WTC11 (cell line): ENCODE data around the gene TXNRD2. TPM values are rescaled to one million over a fixed set of nuclear protein-coding genes. Genes with fewer than 3 reads are reported as not detected.

Source experiments
- CREM ChIP-seq: sonication (generic); formaldehyde crosslinking; IDR thresholded peaks from 2 replicates; pipeline ENCODE4 v1.8.1; 2022; ENCODE audit warnings: mild to moderate bottlenecking, missing genetic modification reagents, moderate library complexity
- EMX1 ChIP-seq: fragments of 250-450 bp; sonication (Bioruptor Pico); IDR thresholded peaks from 2 replicates; pipeline ENCODE4 v1.8.0; 2021; ENCODE audit warnings: mild to moderate bottlenecking
- FOXK1 ChIP-seq: sonication (generic); formaldehyde crosslinking; IDR thresholded peaks from 2 replicates; pipeline ENCODE4 v1.8.0; 2022; ENCODE audit warnings: mild to moderate bottlenecking, moderate library complexity, missing genetic modification reagents
- MYBL2 ChIP-seq: sonication (generic); formaldehyde crosslinking; IDR thresholded peaks from 2 replicates; pipeline ENCODE4 v1.8.1; 2023; ENCODE audit warnings: mild to moderate bottlenecking, moderate library complexity, missing genetic modification reagents
- NFYB ChIP-seq: sonication (generic); formaldehyde crosslinking; conservative IDR thresholded peaks from 2 replicates; pipeline ENCODE4 v1.8.0; 2022; ENCODE audit warnings: low read depth, missing genetic modification reagents
- NR3C1 ChIP-seq: sonication (generic); formaldehyde crosslinking; conservative IDR thresholded peaks from 2 replicates; pipeline ENCODE4 v1.8.1; 2023; ENCODE audit warnings: low read depth, mild to moderate bottlenecking, missing genetic modification reagents
- RORB ChIP-seq: fragments of 250-450 bp; sonication (Bioruptor Pico); IDR thresholded peaks from 2 replicates; pipeline ENCODE4 v1.9.0; 2021; ENCODE audit warnings: mild to moderate bottlenecking
- TEAD1 ChIP-seq: sonication (generic); formaldehyde crosslinking; IDR thresholded peaks from 2 replicates; pipeline ENCODE4 v1.8.0; 2022; ENCODE audit warnings: mild to moderate bottlenecking, missing genetic modification reagents
- ZNF219 ChIP-seq: sonication (generic); formaldehyde crosslinking; IDR thresholded peaks from 2 replicates; pipeline ENCODE4 v1.8.0; 2023; ENCODE audit warnings: missing genetic modification reagents, mild to moderate bottlenecking, borderline replicate concordance
- ZNF317 ChIP-seq: sonication (generic); formaldehyde crosslinking; IDR thresholded peaks from 2 replicates; pipeline ENCODE4 v1.8.1; 2023; ENCODE audit warnings: low read depth, mild to moderate bottlenecking, moderate library complexity, missing genetic modification reagents, borderline replicate concordance
- total RNA-seq: library from RNA; stranded (reverse); gene quantifications from 3 replicates; pipeline ENCODE4 v1.2.3, GENCODE V29; 2021
- TF ChIP-seq, protein P1 (sequence below): fragments of 250-450 bp; sonication (Bioruptor Pico); IDR thresholded peaks from 2 replicates; pipeline ENCODE4 v1.9.0; 2021; ENCODE audit warnings: mild to moderate bottlenecking
- TF ChIP-seq, protein P2 (sequence below): sonication (generic); formaldehyde crosslinking; IDR thresholded peaks from 2 replicates; pipeline ENCODE4 v1.8.1; 2023; ENCODE audit warnings: mild to moderate bottlenecking, missing genetic modification reagents
- TF ChIP-seq, protein P3 (sequence below): sonication (generic); formaldehyde crosslinking; IDR thresholded peaks from 2 replicates; pipeline ENCODE4 v1.8.1; 2022; ENCODE audit warnings: low read depth, mild to moderate bottlenecking, moderate library complexity, missing genetic modification reagents, borderline replicate concordance
- TF ChIP-seq, protein P4 (sequence below): sonication (generic); formaldehyde crosslinking; IDR thresholded peaks from 2 replicates; pipeline ENCODE4 v1.8.1; 2023; ENCODE audit warnings: mild to moderate bottlenecking, missing genetic modification reagents, moderate library complexity
- TF ChIP-seq, protein P5 (sequence below): sonication (generic); formaldehyde crosslinking; IDR thresholded peaks from 2 replicates; pipeline ENCODE4 v1.8.0; 2023; ENCODE audit warnings: missing genetic modification reagents, mild to moderate bottlenecking, borderline replicate concordance
- TF ChIP-seq, protein P6 (sequence below): sonication (generic); formaldehyde crosslinking; IDR thresholded peaks from 2 replicates; pipeline ENCODE4 v1.8.0; 2022; ENCODE audit warnings: mild to moderate bottlenecking, missing genetic modification reagents
- TF ChIP-seq, protein P7 (sequence below): sonication (generic); formaldehyde crosslinking; IDR thresholded peaks from 2 replicates; pipeline ENCODE4 v1.8.1; 2023; ENCODE audit warnings: mild to moderate bottlenecking, moderate library complexity, missing genetic modification reagents

Gene TXNRD2
- total RNA-seq, 1 experiment from 2014 or later: 15.9 TPM

DNA sequence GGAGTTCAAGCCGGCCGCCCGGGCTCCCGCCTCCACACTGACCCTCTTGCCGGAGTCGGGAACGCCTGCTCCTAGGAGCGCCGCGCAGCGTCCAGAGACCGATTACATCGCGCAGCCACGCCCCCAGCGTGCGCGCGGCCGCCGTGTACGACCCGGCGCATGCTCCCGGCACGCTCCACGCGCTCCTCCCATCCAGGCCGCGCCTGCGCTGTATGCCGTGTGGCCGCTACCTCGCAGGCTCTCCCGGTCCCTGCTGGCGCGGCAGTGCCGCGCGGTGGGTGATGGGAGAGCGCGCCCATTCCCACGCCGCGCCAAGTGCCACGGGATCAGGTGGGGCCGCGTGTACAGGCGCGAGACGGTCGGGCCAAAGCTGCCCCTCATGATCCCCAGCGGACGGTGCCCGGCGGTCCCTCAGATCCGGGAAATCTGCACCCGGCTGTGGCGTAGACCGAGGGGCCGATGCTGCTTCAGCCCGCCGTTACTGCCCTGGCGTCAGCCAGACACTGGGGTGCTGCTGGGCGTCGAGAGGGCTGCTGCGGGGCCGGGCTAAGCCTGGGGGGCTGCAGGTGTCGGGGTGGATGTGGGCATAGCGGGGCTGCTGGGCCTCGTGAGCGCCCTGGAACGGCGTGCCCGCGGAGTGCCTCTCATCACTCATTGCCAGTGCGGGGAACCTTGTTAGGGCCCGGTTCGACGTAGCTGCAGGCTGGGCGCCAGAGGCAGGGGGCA lies 86.7 kb downstream of the TXNRD2 start, which contains the start of the genes GNB1L and RTL10 (continued):
- TF ChIP-seq, protein P1, sequence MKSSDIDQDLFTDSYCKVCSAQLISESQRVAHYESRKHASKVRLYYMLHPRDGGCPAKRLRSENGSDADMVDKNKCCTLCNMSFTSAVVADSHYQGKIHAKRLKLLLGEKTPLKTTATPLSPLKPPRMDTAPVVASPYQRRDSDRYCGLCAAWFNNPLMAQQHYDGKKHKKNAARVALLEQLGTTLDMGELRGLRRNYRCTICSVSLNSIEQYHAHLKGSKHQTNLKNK (CRISPR knock-in tag): no peak
- TF ChIP-seq EMX1 (CRISPR knock-in tag): no peak
- TF ChIP-seq CREM (CRISPR knock-in tag): peak; percentile 38; the same call in 1 of the 2 replicates
- peak; percentile 34 for TF ChIP-seq NFYB (CRISPR knock-in tag)
- peak; percentile 93 for TF ChIP-seq FOXK1 (CRISPR knock-in tag)
- 0 out of 2 replicates have a peak, but pooled peaks have one; percentile 33 for TF ChIP-seq ZNF219 (CRISPR knock-in tag)
- TF ChIP-seq, protein P2, sequence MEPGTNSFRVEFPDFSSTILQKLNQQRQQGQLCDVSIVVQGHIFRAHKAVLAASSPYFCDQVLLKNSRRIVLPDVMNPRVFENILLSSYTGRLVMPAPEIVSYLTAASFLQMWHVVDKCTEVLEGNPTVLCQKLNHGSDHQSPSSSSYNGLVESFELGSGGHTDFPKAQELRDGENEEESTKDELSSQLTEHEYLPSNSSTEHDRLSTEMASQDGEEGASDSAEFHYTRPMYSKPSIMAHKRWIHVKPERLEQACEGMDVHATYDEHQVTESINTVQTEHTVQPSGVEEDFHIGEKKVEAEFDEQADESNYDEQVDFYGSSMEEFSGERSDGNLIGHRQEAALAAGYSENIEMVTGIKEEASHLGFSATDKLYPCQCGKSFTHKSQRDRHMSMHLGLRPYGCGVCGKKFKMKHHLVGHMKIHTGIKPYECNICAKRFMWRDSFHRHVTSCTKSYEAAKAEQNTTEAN (CRISPR knock-in tag): peak; percentile 92
- TF ChIP-seq RORB (CRISPR knock-in tag): no peak
- TF ChIP-seq, protein P3, sequence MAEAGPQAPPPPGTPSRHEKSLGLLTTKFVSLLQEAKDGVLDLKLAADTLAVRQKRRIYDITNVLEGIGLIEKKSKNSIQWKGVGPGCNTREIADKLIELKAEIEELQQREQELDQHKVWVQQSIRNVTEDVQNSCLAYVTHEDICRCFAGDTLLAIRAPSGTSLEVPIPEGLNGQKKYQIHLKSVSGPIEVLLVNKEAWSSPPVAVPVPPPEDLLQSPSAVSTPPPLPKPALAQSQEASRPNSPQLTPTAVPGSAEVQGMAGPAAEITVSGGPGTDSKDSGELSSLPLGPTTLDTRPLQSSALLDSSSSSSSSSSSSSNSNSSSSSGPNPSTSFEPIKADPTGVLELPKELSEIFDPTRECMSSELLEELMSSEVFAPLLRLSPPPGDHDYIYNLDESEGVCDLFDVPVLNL (CRISPR knock-in tag): 0 out of 2 replicates have a peak, but pooled peaks have one; percentile 23
- peak; percentile 85 for TF ChIP-seq TEAD1 (CRISPR knock-in tag)
- no peak for TF ChIP-seq NR3C1 (CRISPR knock-in tag)
- TF ChIP-seq, protein P4, sequence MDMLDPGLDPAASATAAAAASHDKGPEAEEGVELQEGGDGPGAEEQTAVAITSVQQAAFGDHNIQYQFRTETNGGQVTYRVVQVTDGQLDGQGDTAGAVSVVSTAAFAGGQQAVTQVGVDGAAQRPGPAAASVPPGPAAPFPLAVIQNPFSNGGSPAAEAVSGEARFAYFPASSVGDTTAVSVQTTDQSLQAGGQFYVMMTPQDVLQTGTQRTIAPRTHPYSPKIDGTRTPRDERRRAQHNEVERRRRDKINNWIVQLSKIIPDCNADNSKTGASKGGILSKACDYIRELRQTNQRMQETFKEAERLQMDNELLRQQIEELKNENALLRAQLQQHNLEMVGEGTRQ (CRISPR knock-in tag): no peak
- TF ChIP-seq ZNF317 (CRISPR knock-in tag): no peak; the same call in 1 of the 2 replicates
- TF ChIP-seq, protein P5, sequence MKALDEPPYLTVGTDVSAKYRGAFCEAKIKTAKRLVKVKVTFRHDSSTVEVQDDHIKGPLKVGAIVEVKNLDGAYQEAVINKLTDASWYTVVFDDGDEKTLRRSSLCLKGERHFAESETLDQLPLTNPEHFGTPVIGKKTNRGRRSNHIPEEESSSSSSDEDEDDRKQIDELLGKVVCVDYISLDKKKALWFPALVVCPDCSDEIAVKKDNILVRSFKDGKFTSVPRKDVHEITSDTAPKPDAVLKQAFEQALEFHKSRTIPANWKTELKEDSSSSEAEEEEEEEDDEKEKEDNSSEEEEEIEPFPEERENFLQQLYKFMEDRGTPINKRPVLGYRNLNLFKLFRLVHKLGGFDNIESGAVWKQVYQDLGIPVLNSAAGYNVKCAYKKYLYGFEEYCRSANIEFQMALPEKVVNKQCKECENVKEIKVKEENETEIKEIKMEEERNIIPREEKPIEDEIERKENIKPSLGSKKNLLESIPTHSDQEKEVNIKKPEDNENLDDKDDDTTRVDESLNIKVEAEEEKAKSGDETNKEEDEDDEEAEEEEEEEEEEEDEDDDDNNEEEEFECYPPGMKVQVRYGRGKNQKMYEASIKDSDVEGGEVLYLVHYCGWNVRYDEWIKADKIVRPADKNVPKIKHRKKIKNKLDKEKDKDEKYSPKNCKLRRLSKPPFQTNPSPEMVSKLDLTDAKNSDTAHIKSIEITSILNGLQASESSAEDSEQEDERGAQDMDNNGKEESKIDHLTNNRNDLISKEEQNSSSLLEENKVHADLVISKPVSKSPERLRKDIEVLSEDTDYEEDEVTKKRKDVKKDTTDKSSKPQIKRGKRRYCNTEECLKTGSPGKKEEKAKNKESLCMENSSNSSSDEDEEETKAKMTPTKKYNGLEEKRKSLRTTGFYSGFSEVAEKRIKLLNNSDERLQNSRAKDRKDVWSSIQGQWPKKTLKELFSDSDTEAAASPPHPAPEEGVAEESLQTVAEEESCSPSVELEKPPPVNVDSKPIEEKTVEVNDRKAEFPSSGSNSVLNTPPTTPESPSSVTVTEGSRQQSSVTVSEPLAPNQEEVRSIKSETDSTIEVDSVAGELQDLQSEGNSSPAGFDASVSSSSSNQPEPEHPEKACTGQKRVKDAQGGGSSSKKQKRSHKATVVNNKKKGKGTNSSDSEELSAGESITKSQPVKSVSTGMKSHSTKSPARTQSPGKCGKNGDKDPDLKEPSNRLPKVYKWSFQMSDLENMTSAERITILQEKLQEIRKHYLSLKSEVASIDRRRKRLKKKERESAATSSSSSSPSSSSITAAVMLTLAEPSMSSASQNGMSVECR (CRISPR knock-in tag): peak; percentile 64
- TF ChIP-seq, protein P6, sequence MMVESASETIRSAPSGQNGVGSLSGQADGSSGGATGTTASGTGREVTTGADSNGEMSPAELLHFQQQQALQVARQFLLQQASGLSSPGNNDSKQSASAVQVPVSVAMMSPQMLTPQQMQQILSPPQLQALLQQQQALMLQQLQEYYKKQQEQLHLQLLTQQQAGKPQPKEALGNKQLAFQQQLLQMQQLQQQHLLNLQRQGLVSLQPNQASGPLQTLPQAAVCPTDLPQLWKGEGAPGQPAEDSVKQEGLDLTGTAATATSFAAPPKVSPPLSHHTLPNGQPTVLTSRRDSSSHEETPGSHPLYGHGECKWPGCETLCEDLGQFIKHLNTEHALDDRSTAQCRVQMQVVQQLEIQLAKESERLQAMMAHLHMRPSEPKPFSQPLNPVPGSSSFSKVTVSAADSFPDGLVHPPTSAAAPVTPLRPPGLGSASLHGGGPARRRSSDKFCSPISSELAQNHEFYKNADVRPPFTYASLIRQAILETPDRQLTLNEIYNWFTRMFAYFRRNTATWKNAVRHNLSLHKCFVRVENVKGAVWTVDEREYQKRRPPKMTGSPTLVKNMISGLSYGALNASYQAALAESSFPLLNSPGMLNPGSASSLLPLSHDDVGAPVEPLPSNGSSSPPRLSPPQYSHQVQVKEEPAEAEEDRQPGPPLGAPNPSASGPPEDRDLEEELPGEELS (CRISPR knock-in tag): no peak; the same call in 1 of the 2 replicates
- peak; percentile 90 for TF ChIP-seq MYBL2 (CRISPR knock-in tag)
- TF ChIP-seq, protein P7, sequence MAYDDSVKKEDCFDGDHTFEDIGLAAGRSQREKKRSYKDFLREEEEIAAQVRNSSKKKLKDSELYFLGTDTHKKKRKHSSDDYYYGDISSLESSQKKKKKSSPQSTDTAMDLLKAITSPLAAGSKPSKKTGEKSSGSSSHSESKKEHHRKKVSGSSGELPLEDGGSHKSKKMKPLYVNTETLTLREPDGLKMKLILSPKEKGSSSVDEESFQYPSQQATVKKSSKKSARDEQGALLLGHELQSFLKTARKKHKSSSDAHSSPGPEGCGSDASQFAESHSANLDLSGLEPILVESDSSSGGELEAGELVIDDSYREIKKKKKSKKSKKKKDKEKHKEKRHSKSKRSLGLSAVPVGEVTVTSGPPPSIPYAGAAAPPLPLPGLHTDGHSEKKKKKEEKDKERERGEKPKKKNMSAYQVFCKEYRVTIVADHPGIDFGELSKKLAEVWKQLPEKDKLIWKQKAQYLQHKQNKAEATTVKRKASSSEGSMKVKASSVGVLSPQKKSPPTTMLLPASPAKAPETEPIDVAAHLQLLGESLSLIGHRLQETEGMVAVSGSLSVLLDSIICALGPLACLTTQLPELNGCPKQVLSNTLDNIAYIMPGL (CRISPR knock-in tag): peak; percentile 86
